GM12872 (cell line): Measurements from ENCODE around the gene SUSD4.

Source experiments
- CTCF ChIP-seq: IDR thresholded peaks from 3 replicates; pipeline ENCODE4 v1.5.1; 2011; ENCODE audit warnings: low read depth, mild to moderate bottlenecking, low read length, moderate library complexity; ENCODE audit not compliant: insufficient read depth

SUSD4 gene

GRCh38 chr1:223352944-223353343 lies 11.0 kb downstream of the SUSD4 start:
- TF ChIP-seq CTCF = no peak

- no peak for TF ChIP-seq CTCF
Measured at GRCh38 chr1:223350361-223350908, 13.5 kb downstream of the SUSD4 start.

- TF ChIP-seq CTCF = no peak
Measured at GRCh38 chr1:223349241-223349640, 14.7 kb downstream of the SUSD4 start.

- no peak for TF ChIP-seq CTCF
Measured at GRCh38 chr1:223348439-223348838, 15.5 kb downstream of the SUSD4 start.

GRCh38 chr1:223347583-223347982 lies 16.4 kb downstream of the SUSD4 start:
- TF ChIP-seq CTCF = no peak

- TF ChIP-seq CTCF = no peak
Measured at GRCh38 chr1:223346311-223346710, 17.7 kb downstream of the SUSD4 start.

GRCh38 chr1:223345720-223346119 lies 18.3 kb downstream of the SUSD4 start:
- TF ChIP-seq CTCF = no peak

GRCh38 chr1:223344491-223344890 lies 19.5 kb downstream of the SUSD4 start:
- no peak for TF ChIP-seq CTCF
